Measurements from ENCODE around the gene LRSAM1. TPM values are rescaled to one million over a fixed set of nuclear protein-coding genes. Genes with fewer than 3 reads are reported as not detected.
A peak's percentile ranks its signal among the peaks of the same experiment; 100 is the strongest.

The LRSAM1 gene
- total RNA-seq, 4 donors from 2014 or later = 15.5 to 26.5 (median 20.2) TPM

GRCh38 chr9:127415657-127416056 lies 35.7 kb upstream of the LRSAM1 start:
- H3K9me3 ChIP-seq = no peaks in the 10 kb centered on the region
- ATAC-seq = no peak
- H3K4me3 ChIP-seq = no peak overlapping the region
- 62 to 78% methylated on average over 1 of the region's 1 CpG for WGBS, 2 donors (ENCODE audit: low coverage in 1 of 2)
- TF ChIP-seq EP300 (IDR thresholded peaks at IDR 0.05) (no peak), CTCF (IDR thresholded peaks at IDR 0.05) (no peak), POLR2AphosphoS5 (IDR thresholded peaks at IDR 0.05) (peak; percentile 17), POLR2A (IDR thresholded peaks at IDR 0.05) (no peak)
- no peaks in the 10 kb centered on the region for H3K27me3 ChIP-seq
- peaks cover 0 to 5% (median 0%) of the 10 kb centered on the region in 3 donors for H3K4me1 ChIP-seq
- H3K27ac ChIP-seq = no peak overlapping the region
- H3K36me3 ChIP-seq = peaks cover 0 to 10% of the 10 kb centered on the region in 2 donors

GRCh38 chr9:127417131-127418036 lies 33.9 kb upstream of the LRSAM1 start:
- no peaks in the 10 kb centered on the region for H3K9me3 ChIP-seq
- no peak overlapping the region for H3K27ac ChIP-seq
- H3K36me3 ChIP-seq = peaks cover 0 to 10% of the 10 kb centered on the region in 2 donors
- 66 to 80% methylated on average over 2 to 13 of the region's 15 CpGs for WGBS, 2 donors (ENCODE audit: low coverage in 1 of 2)
- H3K4me3 ChIP-seq = no peak overlapping the region
- H3K27me3 ChIP-seq = no peaks in the 10 kb centered on the region
- no peak for ATAC-seq
- TF ChIP-seq POLR2AphosphoS5 (IDR thresholded peaks at IDR 0.05) = no peak
- TF ChIP-seq CTCF (IDR thresholded peaks at IDR 0.05) = no peak
- TF ChIP-seq EP300 (IDR thresholded peaks at IDR 0.05) = no peak
- no peak for TF ChIP-seq POLR2A (IDR thresholded peaks at IDR 0.05)
- H3K4me1 ChIP-seq = peaks cover 0 to 22% (median 1%) of the 10 kb centered on the region in 3 donors

- peak; percentile 11 for ATAC-seq
- Histone ChIP-seq H3K27ac (no peak overlapping the region), H3K27me3 (no peaks in the 10 kb centered on the region), H3K4me3 (no peak overlapping the region), H3K36me3 (peaks cover 0 to 10% of the 10 kb centered on the region in 2 donors), H3K4me1 (peaks cover 4 to 29% (median 8%) of the 10 kb centered on the region in 3 donors), H3K9me3 (no peaks in the 10 kb centered on the region)
- WGBS, 2 donors (ENCODE audit: low coverage in 1 of 2) = 100% methylated on average over 1 of the region's 12 CpGs; no CpG with 5 or more reads in 1 of the 2 donors
- TF ChIP-seq POLR2A (IDR thresholded peaks at IDR 0.05) (no peak), CTCF (IDR thresholded peaks at IDR 0.05) (no peak), POLR2AphosphoS5 (IDR thresholded peaks at IDR 0.05) (no peak), EP300 (IDR thresholded peaks at IDR 0.05) (no peak)
These were observed 33.3 kb upstream of the LRSAM1 start for GRCh38 chr9:127418037-127418471.

GRCh38 chr9:127419348-127419747 lies 32.0 kb upstream of the LRSAM1 start:
- Histone ChIP-seq H3K36me3 (peaks cover 0 to 10% of the 10 kb centered on the region in 2 donors), H3K4me3 (no peak overlapping the region), H3K4me1 (peaks cover 7 to 34% (median 11%) of the 10 kb centered on the region in 3 donors), H3K27ac (no peak overlapping the region), H3K9me3 (no peaks in the 10 kb centered on the region), H3K27me3 (no peaks in the 10 kb centered on the region)
- no peak for ATAC-seq
- TF ChIP-seq CTCF (IDR thresholded peaks at IDR 0.05) (no peak), POLR2A (IDR thresholded peaks at IDR 0.05) (no peak), POLR2AphosphoS5 (IDR thresholded peaks at IDR 0.05) (no peak), EP300 (IDR thresholded peaks at IDR 0.05) (no peak)
- 57 to 97% methylated on average over 1 to 5 of the region's 6 CpGs for WGBS, 2 donors (ENCODE audit: low coverage in 1 of 2)

Data from gastroesophageal sphincter (tissue), 4 donors.